ENCODE data around the gene SCOC.

DNA sequence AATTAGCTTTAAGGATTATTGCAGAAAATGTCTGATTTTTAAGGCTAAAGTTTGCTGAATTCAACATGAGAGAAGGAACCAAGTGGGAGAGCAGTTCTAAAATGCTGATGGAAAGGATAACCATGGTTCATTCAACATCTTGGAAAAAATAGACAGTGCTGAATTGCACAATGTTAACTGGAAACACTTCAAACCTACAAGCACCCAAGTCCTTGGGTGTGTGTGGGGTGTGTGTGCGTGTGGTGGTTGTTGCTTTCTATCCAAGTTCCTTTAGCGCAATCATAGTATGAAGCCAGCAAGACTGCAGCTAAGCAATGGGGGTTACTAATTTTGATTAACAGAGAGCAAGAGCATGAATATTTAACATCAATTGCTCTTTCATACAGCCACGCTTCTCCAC is 29.3 kb upstream of the SCOC start:
- TF ChIP-seq, protein P1, sequence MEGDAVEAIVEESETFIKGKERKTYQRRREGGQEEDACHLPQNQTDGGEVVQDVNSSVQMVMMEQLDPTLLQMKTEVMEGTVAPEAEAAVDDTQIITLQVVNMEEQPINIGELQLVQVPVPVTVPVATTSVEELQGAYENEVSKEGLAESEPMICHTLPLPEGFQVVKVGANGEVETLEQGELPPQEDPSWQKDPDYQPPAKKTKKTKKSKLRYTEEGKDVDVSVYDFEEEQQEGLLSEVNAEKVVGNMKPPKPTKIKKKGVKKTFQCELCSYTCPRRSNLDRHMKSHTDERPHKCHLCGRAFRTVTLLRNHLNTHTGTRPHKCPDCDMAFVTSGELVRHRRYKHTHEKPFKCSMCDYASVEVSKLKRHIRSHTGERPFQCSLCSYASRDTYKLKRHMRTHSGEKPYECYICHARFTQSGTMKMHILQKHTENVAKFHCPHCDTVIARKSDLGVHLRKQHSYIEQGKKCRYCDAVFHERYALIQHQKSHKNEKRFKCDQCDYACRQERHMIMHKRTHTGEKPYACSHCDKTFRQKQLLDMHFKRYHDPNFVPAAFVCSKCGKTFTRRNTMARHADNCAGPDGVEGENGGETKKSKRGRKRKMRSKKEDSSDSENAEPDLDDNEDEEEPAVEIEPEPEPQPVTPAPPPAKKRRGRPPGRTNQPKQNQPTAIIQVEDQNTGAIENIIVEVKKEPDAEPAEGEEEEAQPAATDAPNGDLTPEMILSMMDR (IDR thresholded peaks at IDR 0.05 in 2 of 3, conservative IDR thresholded peaks at IDR 0.05 in 1 of 3; ENCODE audit: insufficient read depth in 2 of 3, low read depth in 1 of 3, low read length in 3 of 3), result no peak
- TF ChIP-seq RAD21 (CRISPR knock-in tag; conservative IDR thresholded peaks at IDR 0.05 in 1 of 2, IDR thresholded peaks at IDR 0.05 in 1 of 2), result no peak
- TF ChIP-seq, protein P2, sequence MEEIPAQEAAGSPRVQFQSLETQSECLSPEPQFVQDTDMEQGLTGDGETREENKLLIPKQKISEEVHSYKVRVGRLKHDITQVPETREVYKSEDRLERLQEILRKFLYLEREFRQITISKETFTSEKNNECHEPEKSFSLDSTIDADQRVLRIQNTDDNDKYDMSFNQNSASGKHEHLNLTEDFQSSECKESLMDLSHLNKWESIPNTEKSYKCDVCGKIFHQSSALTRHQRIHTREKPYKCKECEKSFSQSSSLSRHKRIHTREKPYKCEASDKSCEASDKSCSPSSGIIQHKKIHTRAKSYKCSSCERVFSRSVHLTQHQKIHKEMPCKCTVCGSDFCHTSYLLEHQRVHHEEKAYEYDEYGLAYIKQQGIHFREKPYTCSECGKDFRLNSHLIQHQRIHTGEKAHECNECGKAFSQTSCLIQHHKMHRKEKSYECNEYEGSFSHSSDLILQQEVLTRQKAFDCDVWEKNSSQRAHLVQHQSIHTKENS (CRISPR knock-in tag; IDR thresholded peaks at IDR 0.05), result no peak
